ENCODE data around the gene MEX3A.
"Not testable (repeated sequence)": the region's sequence is repeated elsewhere in the genome, so short reads cannot be mapped to it uniquely, and the experiment has no call there.

The MEX3A gene

GRCh38 chr1:156054500-156055280 is 27.6 kb downstream of the MEX3A start, which contains the start of gene LAMTOR2:
LAMTOR2 (plus strand) TSS chr1:156054782; CDS start chr1:156054890, 108 bp downstream.
- peak; percentile 99 for DNase-seq (ENCODE audit: low spot score)

GRCh38 chr1:156053768-156054499 is 28.3 kb downstream of the MEX3A start, which contains the start of gene UBQLN4:
UBQLN4 (minus strand) TSS chr1:156053798; CDS start chr1:156053701, 97 bp downstream.
- DNase-seq (ENCODE audit: low spot score) = peak; percentile 92

- DNase-seq (ENCODE audit: low spot score) = peak; percentile 91
Measured at GRCh38 chr1:156052862-156053767, 29.1 kb downstream of the MEX3A start.

- DNase-seq (ENCODE audit: low spot score) = no peak
Measured at GRCh38 chr1:156051011-156051725, 31.1 kb downstream of the MEX3A start.

- no peak for DNase-seq (ENCODE audit: low spot score)
Measured at GRCh38 chr1:156050376-156050775, 31.9 kb downstream of the MEX3A start.

GRCh38 chr1:156048663-156049258 is 33.5 kb downstream of the MEX3A start:
- no peak for DNase-seq (ENCODE audit: low spot score)

GRCh38 chr1:156045076-156045475 is 37.2 kb downstream of the MEX3A start:
- no peak for DNase-seq (ENCODE audit: low spot score)

GRCh38 chr1:156042828-156043227 is 39.4 kb downstream of the MEX3A start:
- DNase-seq (ENCODE audit: low spot score) = no peak

- not testable (repeated sequence) for DNase-seq (ENCODE audit: low spot score)
Measured at GRCh38 chr1:156034991-156035390, 47.3 kb downstream of the MEX3A start.

- DNase-seq (ENCODE audit: low spot score) = no peak
Measured at GRCh38 chr1:156033011-156033410, 49.3 kb downstream of the MEX3A start.

GRCh38 chr1:156026588-156026987 is 55.7 kb downstream of the MEX3A start:
- DNase-seq (ENCODE audit: low spot score) = no peak

GRCh38 chr1:156025876-156026275 is 56.4 kb downstream of the MEX3A start:
- peak; percentile 76 for DNase-seq (ENCODE audit: low spot score)

GRCh38 chr1:156024801-156025200 is 57.5 kb downstream of the MEX3A start:
- DNase-seq (ENCODE audit: low spot score) = no peak

All from NAMALWA (cell line).